Activated T-helper 1 cell treated with Interleukin-2 at 50 U/mL for 16 hours (primary cell): ENCODE data around the gene ITM2B.

Source experiments
- DNase-seq: peaks from one replicate; pipeline ENCODE4 v3.0.0-alpha.2; 2020; ENCODE audit warnings: low read depth

Gene ITM2B

GRCh38 chr13:48311223-48311622, 78.2 kb downstream of the ITM2B start:
- no peak for DNase-seq

DNA sequence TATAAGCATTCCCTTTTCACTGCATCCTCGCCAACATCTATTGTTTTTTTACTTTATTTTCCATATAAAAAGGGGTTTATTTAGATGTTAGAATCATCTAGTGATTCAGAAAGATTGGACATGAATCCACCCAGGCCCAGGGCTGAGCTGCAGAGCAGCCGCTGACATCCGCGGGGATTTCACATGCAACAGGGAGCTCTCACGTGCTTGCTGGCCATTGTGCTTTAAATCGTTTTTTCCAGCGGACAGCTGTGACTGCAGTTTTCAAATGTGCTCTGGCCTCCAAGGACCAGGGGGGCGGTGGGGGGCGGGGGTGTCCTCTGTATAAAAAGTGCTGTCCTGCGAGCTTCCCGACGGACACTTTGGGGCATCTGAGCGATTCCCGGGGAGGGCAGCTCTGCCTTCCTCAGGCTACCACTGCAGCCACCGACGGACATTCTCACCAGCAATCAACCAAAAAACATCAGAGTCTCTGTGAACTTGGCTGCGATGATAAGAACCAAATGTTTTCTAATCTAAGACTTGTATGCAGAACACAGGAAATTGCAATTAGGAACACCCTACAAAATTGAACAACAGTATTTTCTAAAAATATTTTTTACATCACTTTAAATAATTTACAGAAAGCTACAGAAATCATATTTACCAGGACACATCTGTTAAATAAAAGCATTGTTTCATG, 83.1 kb downstream of the ITM2B start:
- DNase-seq = no peak

GRCh38 chr13:48316826-48317510, 84.0 kb downstream of the ITM2B start:
- no peak for DNase-seq

DNA sequence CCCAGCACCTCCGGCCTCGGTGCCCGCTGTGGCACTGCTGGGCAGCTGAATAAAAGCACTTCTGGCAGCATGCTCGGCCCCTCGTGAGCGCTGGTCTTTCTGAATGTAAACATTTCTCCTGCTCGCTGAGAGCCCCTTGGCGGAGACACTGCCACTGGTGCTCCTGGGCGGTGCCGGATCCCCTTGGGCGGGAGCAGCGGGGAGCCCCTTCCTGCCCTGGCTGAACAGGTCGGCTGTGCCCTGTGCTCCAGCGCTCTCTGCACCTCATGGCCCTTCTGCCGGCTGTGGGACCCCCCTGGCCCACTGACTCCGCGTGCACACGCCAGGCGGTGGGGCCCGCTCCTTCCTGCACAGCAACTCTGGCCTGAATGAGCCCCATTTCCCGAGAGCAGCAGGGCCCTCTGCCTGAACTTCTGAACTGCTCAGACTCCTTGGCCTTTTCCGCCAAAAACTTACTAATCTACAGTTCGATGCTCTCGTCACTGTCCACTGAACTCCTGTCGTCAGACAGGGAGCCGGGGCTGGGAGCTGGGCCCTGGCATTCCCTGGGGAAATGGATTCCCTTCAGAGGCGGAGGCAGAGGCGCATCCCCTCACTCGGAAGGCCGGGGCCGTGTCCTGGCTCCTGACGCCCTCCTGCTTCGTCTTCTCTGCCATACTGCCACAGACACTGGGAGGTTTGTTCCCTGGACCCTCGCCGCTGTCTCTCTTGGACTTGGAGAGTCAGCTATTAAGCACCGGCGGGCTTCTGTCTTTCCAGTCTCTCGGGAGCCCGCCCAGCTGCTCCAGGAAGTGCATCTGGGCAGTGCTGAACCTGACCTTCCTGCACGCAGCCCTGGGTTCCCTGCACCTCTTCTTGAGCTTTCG, 84.7 kb downstream of the ITM2B start:
- no peak for DNase-seq

GRCh38 chr13:48318377-48318811, 85.4 kb downstream of the ITM2B start:
- DNase-seq = no peak

DNA sequence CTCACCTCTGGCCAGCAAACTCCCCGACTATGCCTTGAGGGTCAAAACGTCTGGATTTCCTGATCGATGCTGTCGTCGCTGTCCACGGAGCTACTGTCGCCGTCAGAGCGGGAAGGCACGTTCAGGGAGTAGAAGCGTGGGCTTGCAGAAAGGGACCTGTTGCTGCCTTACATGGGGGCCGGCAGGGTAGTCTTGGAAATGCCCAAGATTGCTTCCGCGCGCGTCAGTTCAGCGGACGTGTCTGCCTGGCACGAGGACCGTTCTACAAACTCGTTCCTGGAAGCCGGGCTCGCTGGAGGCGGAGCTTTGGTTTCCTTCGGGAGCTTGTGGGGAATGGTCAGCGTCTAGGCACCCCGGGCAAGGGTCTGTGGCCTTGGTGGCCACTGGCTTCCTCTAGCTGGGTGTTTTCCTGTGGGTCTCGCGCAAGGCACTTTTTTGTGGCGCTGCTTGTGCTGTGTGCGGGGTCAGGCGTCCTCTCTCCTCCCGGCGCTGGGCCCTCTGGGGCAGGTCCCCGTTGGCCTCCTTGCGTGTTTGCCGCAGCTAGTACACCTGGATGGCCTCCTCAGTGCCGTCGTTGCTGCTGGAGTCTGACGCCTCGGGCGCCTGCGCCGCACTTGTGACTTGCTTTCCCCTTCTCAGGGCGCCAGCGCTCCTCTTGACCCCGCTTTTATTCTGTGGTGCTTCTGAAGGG, 86.0 kb downstream of the ITM2B start:
- DNase-seq = no peak
